Activated CD8-positive, alpha-beta memory T cell treated with anti-CD3 and anti-CD28 coated beads, Interleukin-2, amount 50 U/mL, for 4 hours (primary cell): ENCODE measurements around the gene GPA33.

ENCODE experiments used
- DNase-seq: peaks from one replicate; pipeline ENCODE4 v3.0.0-alpha.2; 2020

The GPA33 gene

DNA sequence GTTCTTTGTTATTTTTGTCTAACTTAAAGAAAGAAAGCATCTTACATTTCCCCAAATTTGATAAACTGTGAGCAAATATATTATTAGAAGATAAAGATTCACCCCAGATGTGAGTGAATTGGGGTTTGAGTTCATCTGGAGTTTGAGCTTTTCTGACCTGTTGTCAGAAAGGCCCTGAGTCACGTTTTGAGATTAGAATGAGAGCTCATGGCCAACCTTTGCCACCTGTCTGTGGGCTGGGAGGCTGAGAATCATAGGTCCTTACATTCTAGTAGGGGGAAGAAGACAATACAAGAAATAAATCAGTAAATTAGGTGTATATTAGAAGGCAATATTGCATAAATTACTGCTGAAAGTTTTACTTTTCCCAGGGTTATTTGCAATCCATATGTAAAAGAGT lies 26.0 kb upstream of the GPA33 start:
- DNase-seq = no peak

DNA sequence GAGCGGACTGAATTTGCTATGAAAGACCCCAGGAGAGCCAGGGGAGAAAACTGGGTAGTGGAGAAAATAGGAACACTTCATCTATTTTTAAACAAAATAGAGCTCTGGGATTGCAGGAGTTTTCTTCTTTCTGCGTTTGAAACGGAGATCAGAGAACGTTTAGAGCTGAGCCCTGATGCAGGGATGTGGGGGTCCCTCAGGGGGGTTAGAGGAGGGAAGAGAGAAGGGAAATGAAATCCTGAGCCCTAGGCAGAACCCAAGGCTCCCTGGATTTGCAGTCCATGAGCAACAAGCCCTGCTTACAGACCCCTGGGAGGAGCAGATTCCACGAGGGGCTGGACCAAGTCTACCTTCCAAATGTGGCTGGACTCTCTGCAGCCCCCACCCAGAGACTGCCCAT lies 25.5 kb upstream of the GPA33 start:
- no peak for DNase-seq

DNA sequence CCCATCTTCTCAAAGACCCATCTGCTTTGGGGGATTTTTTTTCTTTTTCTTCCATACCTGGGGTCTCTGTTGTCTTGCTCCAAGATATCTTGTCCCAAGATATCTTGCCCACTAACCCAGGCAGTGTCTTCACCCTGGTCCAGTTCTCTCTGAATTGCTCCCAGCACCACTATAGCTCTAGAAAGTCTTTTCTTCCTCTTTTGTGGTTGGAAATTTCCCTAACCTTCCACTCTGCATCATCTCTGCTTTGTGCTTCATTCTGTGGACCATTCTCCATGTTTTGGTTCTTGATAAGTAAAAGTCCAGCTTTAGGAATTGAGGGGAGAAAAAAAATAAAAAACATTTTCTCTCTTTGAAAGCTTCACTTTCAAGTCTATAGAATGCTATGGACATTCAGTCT lies 24.5 kb upstream of the GPA33 start:
- DNase-seq = no peak

DNA sequence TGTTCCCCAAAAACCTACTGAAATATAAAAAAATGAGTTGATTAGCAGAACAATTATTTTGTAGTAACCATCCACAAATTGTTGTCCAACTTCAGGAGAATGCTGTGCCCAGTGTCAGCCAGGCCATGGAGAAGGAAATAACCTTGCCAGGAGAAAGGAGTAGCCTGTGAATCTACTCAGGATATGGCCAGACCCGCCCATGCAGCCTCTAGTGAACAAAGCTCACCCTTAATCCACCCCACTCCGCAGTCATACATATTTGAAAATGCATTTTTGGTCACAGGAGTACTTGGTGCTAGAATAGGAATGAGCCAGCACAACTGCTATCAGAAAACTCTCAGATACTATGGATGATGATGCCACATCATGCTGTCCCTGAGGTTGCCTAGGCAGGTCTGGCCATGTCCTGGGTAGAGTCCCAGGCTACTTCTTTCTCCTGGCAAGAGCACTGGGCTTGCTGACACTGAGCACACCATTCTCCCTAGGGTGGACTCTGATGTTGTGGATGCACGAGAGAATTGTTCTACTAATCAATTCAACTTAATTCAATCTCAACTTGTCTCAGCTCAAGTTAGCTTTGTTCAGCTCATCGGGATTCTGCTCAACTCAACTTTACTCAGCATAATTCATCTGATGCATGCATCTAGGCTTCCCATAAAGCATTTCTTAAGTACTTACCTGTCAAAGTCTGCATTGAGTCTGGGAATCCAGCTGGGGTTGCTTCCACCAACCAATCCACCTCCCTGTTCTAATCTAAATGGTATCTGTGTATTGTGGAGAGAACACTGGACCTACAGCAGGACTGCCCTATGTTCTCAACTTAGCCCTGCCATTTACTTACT lies 21.9 kb upstream of the GPA33 start:
- DNase-seq = no peak

DNA sequence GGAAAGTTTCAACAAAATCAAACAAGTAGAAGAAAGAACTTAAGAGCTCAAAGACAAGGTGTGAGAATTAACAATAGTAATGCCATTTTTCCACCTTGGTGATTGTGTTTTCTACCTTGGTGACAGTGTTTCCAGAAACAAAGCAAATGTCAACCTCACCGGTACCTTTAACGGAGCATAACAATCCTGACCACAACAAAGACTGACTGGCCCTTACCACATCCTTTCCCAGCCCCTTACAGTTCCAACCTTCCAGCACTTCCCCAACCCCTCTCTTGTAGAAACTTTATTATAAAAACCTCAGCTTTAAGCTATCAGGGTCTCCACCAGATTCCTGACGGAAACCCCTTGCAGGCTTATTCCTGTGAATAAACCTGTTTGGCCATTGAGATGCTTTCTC lies 20.4 kb upstream of the GPA33 start:
- DNase-seq = no peak

DNA sequence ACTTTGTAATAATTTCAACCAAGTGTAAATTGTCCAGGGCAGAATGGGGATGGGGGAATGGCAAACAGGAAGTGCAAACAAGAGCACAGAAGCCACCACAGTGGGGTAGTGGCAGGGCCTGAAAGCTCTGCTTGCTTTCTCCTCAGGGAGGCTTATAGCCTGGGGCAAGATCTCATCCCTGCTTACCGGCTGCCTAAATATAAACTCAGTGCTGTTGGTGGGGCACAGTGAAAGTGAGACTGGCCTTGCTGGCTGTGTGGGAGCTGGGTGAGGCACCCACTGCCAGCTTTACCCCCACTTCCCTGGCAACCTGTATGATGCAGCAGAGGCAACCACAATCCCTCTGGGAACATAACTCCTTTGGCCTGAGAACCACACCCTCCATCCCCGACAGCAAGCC lies 18.9 kb upstream of the GPA33 start:
- DNase-seq = no peak

DNA sequence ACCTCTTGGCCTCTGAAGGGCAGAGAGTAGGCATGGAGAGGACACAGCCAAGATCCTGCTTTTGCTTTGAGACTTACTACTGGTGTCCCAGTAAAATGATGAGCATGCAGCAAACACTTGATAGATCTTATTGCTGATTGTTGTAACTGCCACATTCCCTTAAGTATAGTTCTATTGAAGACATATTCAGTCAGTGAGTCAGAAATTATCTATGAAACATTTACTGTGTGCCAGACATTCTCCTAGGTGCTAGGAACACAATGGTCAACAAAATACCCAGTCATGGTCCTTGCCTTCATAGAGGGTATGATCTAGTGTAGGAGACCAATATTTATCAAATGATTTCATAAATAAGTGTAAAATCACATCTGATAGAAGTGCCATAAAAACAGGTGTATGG lies 17.3 kb upstream of the GPA33 start:
- no peak for DNase-seq

DNA sequence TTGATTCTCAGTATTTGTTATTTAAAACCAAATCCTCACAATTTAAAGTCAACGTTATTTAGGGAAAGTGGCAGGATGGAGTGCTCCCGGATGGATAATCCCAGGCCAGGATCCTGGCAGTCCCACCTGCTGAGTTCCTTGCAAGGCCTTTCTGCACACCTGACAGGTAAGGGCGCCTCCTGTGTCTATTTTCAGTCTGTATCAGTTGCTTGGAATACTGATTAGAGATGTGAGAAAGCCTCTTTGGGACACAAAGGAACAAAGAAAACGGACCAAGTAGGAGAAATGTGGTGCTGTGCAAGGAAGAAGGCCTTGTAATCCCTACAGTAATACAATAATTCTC lies 15.9 kb upstream of the GPA33 start:
- no peak for DNase-seq

DNA sequence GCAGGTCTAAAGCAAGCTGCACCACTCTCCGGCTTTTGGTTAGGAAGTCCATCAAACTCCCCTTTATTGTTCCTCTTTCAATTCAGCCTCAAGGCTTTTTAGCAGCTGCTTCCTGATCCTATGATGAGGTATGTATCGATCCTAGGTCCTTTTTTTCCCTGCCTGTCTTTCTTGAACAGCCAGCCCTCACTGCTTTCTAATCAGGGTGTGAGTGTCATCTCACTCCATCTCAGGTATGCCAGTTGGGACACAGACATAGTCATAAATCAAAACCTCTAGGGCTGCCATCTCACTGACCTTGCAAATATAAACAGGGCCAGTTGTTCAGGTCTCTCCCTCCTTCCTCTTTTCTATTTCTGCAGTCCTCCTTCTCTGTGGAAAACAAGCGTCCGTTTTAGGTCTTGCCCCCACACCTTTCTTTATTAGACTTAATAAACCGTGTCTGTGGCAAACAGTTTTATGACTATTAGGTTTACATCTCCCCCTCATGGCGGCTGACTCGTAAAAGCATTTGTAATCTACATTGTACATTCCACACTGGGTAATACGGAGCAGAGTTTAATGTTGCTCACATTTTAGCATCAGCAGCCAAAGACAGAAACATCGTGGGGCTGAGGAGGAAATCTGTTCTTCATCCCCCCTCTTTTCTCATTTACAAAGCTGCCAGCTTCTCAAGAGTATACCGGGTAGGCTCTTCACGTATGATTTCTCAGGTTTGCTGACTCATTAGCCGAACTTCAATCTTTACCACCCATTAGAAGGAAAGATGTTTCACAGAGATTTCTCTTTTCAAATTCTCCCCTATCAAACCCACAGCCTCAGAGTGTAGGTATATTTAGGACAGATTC lies 15.3 kb upstream of the GPA33 start:
- DNase-seq = no peak

DNA sequence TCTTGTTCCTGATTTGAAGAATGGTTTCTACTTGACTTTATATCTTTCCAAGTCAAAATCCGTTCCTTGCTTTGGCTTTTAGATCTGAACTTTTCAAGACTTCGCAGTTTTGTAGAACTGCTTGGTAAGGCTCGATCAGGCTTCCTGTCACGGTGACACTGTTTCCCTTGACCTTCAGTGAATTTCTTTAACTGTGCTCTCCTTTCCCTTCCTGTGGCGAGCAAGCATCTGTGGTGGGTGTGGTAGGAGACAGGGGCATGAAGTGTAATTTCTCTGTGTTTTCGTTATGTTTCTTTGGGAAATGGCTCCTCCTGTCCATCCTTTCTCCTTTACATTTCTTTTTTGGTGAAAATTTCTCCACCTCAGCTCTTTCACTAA lies 14.1 kb upstream of the GPA33 start:
- no peak for DNase-seq

DNA sequence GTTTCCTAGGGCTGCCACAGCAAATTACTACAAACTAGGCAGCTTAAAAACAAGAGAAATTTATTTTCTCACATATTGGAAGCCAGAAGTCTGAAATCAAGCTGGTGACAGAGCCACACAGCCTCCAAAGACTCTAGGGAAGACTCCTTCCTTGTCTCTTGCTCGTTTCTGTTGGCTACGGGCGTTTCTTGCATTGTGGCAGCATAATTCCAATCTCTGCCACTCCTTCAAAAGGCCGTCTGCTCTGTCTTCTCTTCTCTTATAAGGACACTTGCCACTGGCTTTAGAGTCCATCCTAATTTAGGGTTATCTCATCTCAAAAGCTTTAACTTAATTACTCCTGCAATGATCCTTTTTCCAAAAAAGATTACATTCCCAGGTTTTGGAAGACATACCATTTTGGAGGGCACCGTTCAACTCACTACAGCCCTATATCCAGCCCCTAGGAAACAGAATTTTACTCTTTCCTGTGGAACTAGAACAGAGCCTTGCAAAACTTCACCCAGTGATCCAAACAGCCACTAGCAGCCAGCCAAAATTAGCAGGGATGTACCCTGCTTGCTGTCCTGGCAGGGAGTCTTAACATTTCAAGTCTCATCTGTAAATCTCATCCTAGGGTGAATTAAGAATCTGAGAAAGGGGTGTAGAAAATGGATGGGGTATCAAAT lies 12.9 kb upstream of the GPA33 start:
- DNase-seq = no peak

DNA sequence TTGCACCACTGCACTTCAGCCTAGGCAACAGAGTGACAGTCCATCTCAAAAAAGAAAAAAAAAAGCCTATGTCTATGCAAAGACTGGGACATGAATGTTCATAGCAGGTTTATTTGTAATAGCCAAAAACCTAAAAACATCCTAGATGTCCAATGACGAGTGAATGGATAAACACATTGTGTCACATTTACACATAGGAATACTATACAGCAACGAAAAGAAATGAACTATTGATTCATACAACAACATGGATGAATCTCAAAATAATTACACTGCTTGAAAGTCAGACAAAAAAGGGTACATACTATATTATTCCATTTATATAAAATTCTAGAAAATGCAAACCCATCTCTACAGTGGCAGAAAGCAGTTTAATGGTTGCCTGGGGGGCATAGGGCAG lies 11.6 kb upstream of the GPA33 start:
- DNase-seq = no peak

DNA sequence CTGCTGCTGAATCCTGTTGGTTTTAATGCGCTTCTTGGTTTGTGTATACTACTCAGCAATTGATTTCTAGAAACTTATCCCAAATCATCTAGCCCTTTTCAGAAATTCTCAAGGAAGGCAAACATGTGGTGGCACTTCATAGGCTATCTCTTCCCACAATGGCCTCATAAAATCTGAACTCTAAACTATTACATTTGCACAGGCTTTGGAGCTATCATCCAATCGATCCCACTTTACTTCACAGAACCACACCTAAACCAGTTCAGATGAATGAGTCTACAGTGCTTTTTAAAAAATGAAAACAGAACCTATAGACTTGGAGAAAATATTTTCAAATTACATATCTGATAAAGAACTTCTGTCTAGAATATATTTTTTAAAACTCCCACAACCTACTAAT lies 10.6 kb upstream of the GPA33 start:
- no peak for DNase-seq

DNA sequence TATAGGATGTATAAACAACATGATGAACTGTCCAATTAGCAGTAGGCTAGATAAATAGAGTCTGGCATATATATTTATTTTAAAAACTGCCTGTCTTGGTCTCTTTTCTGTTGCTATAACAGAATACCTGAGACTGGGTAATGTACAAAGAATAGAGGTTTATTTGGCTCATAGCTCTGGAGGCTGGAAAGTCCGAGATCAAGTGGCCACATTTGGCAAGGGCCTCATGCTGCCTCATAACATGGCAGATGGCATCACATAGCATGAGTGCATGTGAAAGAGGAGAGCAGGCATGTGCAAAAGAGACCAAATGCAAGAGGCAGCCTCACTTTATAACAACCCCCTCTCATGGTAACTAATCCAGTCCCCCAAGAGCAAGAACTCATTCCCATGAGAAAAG lies 9.7 kb upstream of the GPA33 start:
- no peak for DNase-seq

DNA sequence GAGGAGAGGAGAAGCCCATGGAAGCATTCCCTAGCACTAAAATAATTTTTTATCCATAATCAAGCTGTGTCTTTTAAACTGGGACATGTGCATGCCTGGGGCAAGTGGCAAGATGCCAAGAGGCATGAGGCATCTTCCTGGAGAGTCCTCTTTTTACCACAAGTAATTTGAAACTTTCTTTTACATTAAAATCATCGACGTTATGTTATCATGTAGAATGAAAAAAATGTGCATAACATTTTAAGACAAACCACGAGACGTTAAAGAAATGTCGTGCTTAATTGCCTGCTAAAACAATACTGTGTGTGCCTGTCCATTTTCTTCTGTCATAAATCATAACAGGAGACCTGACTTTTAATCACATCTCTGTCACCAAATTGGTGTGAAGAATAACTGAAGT lies 5.2 kb upstream of the GPA33 start:
- DNase-seq = no peak

DNA sequence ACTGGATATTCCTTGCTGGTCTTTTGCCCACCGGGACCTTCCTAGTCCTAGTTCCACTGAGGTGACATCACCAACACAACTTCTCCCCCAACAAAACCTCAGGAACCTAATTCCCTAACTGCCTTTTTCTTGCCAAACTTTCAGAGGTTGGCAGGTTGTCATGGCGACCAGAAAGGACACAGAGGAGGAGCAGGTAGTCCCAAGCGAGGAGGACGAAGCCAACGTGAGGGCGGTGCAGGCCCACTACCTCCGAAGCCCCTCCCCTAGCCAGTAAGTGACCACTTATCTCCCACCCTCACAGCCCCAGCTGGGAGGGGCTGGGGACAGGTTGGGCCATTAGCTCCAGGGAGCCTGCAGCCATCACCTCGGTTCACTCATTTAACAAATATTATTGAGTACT lies 4.5 kb upstream of the GPA33 start:
- DNase-seq = no peak

DNA sequence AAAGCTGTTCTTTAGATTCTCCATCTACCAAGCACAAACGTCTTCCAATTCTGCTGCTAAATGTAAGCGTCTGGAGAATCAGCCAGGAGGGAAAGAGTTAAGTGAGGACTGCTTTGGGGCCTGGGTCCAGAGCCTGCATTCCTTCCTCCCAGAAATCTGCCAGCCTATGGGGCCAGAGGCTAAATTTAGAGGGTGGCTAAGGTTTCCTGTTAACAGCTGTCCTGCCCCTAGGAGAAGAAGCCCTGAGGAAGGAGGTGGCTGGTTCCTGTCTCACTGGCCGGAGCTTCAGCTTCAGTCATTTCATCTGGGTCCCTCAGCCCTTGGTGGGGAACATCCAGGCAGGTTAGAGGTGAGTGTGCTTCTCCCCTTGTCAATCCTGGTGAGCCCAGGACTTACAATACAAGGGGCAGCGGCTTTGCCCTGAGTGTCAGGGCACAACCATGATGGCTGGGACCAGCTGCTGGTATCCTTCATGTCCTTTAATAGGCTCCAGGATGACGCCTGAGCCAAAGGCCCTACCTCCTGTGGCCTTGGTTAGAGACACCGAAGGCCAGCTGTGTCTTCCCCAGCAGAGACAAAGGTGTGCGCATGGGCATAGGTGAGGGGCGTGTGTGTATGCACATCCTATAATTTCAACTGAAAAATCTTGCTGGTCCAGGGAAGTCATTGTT lies 3.8 kb upstream of the GPA33 start, which contains the start of gene STYXL2:
STYXL2 (plus strand) TSS at position 230 of the 671 bp plus-strand sequence. CDS start 775 bp downstream, outside the sequence.
- DNase-seq = no peak

DNA sequence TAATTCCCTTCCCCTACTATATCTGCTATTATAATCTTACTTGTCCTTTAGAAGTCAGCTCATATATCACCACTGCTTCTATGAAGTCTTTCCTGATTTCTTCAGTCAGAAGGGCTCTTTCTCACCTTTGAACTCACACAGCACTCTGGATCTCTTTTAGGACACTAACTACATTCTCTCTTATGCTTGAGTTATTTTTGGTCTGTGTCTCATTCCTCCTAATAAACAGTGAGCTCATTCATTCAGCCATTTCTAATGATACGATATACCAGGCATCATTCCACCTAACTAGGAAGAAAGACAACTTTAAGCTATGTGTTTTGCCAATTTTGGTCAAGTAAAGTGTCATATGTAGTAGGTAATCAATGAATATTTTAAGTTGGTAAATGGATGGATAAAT lies 2.5 kb upstream of the GPA33 start:
- no peak for DNase-seq

DNA sequence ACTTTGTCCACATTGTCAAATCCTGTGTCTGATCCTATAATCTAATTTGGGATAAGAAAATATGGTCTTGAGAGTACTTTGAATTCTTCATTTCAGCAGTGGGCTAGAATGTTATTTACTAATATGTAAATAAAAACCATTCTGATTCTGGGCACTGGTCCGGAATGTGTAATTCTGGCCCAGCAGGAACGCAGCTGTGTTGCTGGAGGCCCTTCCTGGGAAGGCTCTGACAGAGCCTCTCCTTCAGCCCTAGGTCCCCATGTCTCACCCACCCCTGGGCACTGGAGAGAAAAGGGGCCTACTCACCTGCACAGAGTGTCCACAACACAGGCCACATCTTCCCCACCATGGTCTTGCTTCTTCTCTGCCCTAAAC lies 251 bp downstream of the GPA33 start:
- no peak for DNase-seq

DNA sequence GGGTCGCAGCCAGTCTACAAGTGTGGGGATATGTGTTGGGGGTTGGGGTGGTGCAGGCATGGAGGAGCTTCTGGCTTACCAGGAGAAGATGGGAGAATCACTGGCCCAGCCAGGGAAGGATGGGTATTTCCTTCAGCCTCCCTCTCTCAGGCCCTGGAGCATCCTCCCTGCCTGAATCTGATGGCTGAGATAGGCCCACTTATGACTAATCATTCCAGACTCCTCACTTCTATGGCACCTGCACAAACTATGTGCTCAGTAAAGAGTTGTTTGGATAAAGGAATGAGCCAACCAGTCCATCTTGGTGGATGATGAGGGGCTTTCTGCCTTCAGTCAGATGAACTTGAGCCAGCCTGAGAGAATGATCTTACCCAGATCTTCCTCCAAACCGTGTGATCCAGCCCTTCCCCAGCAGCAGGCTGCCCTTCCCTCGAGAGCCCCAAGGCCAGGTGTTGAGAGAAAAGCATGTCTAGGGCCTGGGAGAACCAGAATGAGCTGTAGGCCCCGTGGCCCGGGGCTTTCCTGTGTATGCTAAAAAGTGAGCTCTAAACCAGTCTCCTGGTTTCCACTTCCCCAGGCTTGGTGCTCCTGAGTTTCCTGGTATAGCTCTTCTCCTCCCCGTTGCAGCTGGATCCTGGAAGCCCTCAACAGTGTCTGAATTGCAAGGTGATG lies 1.3 kb downstream of the GPA33 start:
- DNase-seq = no peak

DNA sequence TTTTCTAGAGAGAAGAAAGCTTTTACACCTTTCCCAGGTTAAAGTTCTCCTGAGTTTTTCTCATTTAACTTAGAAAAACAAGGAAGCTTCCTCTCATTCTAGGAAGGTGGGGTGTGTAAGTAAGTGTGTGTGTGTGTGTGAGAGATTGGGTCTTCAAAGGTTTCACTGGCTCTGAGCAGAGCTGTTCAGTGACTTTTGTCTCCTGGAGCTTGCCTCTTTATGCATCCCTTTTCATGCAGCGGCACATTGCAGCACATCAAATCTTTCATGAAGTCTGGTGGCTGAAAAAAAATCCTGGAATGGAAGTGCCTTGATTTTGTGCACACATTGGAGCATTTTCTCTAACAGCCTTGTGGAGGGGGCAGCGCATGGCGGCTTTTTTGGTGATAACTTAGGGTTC lies 3.4 kb downstream of the GPA33 start:
- no peak for DNase-seq

DNA sequence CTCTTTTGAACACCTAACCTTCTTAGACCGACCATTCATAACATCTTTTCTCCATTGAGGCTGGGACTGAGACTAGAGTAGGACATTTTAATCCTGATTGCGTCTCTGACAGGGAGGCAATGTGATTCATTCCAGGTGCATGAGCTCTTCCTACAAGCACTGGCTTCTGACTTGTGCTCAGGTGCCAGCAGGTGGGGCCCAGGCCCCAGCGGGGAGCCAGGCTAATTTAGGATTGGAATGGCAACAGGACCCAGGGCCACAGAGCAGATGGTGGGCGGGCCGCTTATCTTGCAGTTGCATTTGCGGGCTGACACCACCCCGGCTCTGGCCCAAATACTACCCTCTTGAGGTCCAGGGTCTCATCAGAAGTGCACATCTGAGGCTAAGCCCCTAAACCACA lies 4.1 kb downstream of the GPA33 start:
- DNase-seq = no peak

DNA sequence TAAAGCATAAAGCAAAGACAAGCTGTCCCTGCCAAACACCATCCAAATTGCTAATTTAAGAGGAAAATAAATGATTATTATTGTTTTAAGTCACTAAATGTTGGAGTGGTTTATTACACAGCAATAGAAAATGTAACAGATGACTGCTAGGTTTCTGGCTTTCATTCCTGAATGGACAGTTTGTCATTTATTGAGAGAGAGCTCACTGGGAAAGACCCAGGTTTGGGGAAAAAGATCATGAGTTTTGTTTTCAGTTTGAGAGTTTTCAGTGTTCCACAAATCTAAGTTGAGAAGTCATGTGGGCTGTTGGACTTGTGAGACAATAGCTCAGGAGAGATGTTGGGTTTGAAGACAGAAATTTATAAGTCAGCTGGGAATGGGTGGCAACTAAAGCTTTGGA lies 5.4 kb downstream of the GPA33 start:
- no peak for DNase-seq
